ENCODE measurements around the gene TMEM88.

The TMEM88 gene

GRCh38 chr17:7903154-7904103, 48.6 kb downstream of the TMEM88 start:
- H3K9ac ChIP-seq (ENCODE audit: low read depth, low read length, poor library complexity, severe bottlenecking), result no peak overlapping the region
- no peaks in the 10 kb centered on the region for H3K4me1 ChIP-seq (ENCODE audit: insufficient read depth, low read length, poor library complexity, severe bottlenecking)
- H3K79me2 ChIP-seq (ENCODE audit: insufficient read depth, low read length), result no peaks in the 10 kb centered on the region
- no peaks in the 10 kb centered on the region for H3F3A ChIP-seq (ENCODE audit: low read depth)
- no peak overlapping the region for H3K4me3 ChIP-seq (ENCODE audit: low read length, poor library complexity, severe bottlenecking)
- no peaks in the 10 kb centered on the region for H3K27me3 ChIP-seq (ENCODE audit: insufficient read depth, low read length, poor library complexity, severe bottlenecking)
- H2AFZ ChIP-seq (ENCODE audit: low read length), result no peak overlapping the region
- H3K9me2 ChIP-seq (replicated peaks; ENCODE audit: low read depth, low read length), result no peaks in the 10 kb centered on the region
- H4K20me1 ChIP-seq (ENCODE audit: insufficient read depth, low read length, poor library complexity, severe bottlenecking), result no peaks in the 10 kb centered on the region
- H3K9me3 ChIP-seq (ENCODE audit: insufficient read depth, low read depth, low read length), result no peaks in the 10 kb centered on the region
- no peak overlapping the region for H3K4me2 ChIP-seq (ENCODE audit: low read depth, low read length, poor library complexity, severe bottlenecking)
- peaks cover 97% of the 10 kb centered on the region; the same call in 1 of the 2 replicates for H3K36me3 ChIP-seq (ENCODE audit: insufficient read depth, low read length)
- TF ChIP-seq CTCF (conservative IDR thresholded peaks at IDR 0.05; ENCODE audit: low read length) (no peak), EZH2phosphoT487 (IDR thresholded peaks at IDR 0.05; ENCODE audit: borderline replicate concordance) (no peak)

Data from Loucy (cell line).